Neural cell (in vitro differentiated cells): ENCODE data around the gene DCLK3. TPM values are rescaled to one million over a fixed set of nuclear protein-coding genes. Genes with fewer than 3 reads are reported as not detected.

Source experiments
- H2AFZ ChIP-seq: fragments of 200-600, 300-800 bp; sonication (generic), shearing (Covaris generic); 2 replicates; pipeline ENCODE4 v1.6.0; 2014; ENCODE audit warnings: low read depth, mild to moderate bottlenecking, antibody characterized with exemption, low read length, moderate library complexity
- H3F3A ChIP-seq: fragments of 200-600 bp; shearing (Covaris generic); 2 replicates; pipeline ENCODE4 v1.6.1; 2016; ENCODE audit warnings: mild to moderate bottlenecking, moderate library complexity, mixed read lengths, antibody characterized with exemption, low read length; ENCODE audit not compliant: insufficient read depth, poor library complexity, severe bottlenecking
- H3K27ac ChIP-seq: fragments of 200-600, 300-800 bp; sonication (generic), shearing (Covaris generic); 2 replicates; pipeline ENCODE4 v1.5.1; 2014; ENCODE audit warnings: mild to moderate bottlenecking, low read length, moderate library complexity
- H3K27me3 ChIP-seq: fragments of 300-800, 200-600 bp; sonication (generic), shearing (Covaris generic); 2 replicates; pipeline ENCODE4 v1.6.0; 2014; ENCODE audit warnings: mild to moderate bottlenecking, low read depth, low read length, moderate library complexity; ENCODE audit not compliant: insufficient read depth
- H3K36me3 ChIP-seq: fragments of 300-800, 200-600 bp; sonication (generic), shearing (Covaris generic); 2 replicates; pipeline ENCODE4 v1.5.1; 2014; ENCODE audit warnings: mild to moderate bottlenecking, antibody characterized with exemption, low read length, moderate library complexity; ENCODE audit not compliant: insufficient read depth
- H3K4me2 ChIP-seq: fragments of 300-800, 200-600 bp; sonication (generic), shearing (Covaris generic); 2 replicates; pipeline ENCODE4 v1.6.0; 2014; ENCODE audit warnings: mild to moderate bottlenecking, low read length
- H3K4me3 ChIP-seq: fragments of 300-800, 200-600 bp; sonication (generic), shearing (Covaris generic); 2 replicates; pipeline ENCODE4 v1.5.1; 2014; ENCODE audit warnings: mild to moderate bottlenecking, low read length, moderate library complexity
- H3K79me2 ChIP-seq: fragments of 200-600 bp; shearing (Covaris generic); replicated peaks from 2 replicates; pipeline ENCODE4 v1.6.0; 2014; ENCODE audit warnings: mild to moderate bottlenecking, low read length, moderate library complexity; ENCODE audit not compliant: insufficient read depth
- H3K9ac ChIP-seq: fragments of 300-800, 200-600 bp; sonication (generic), shearing (Covaris generic); 2 replicates; pipeline ENCODE4 v1.6.1; 2016; ENCODE audit warnings: mild to moderate bottlenecking, low read length, mixed read lengths
- H3K9me2 ChIP-seq: fragments of 200-600 bp; shearing (Covaris generic); 2 replicates; pipeline ENCODE4 v1.6.1; 2016; ENCODE audit warnings: mild to moderate bottlenecking, low read length, mixed read lengths; ENCODE audit not compliant: insufficient read depth
- H3K9me3 ChIP-seq: fragments of 200-600, 300-800 bp; sonication (generic), shearing (Covaris generic); 2 replicates; pipeline ENCODE4 v1.6.1; 2016; ENCODE audit warnings: mild to moderate bottlenecking, mixed run types, low read length, moderate library complexity, mixed read lengths
- H4K20me1 ChIP-seq: fragments of 200-600 bp; shearing (Covaris generic); 2 replicates; pipeline ENCODE4 v1.6.1; 2016; ENCODE audit warnings: mild to moderate bottlenecking, mixed run types; ENCODE audit not compliant: insufficient read depth
- EP300 ChIP-seq: fragments of 450-650 bp; conservative IDR thresholded peaks from 2 replicates; pipeline ENCODE4 v1.6.1; 2014; ENCODE audit warnings: antibody characterized with exemption, mild to moderate bottlenecking, moderate library complexity; ENCODE audit not compliant: poor library complexity, severe bottlenecking
- EZH2 ChIP-seq: fragments of 200-600, 300-800 bp; shearing (Covaris generic), sonication (generic); IDR thresholded peaks from 2 replicates; pipeline ENCODE4 v1.6.1; 2014; ENCODE audit warnings: antibody characterized with exemption, low read length, borderline replicate concordance, mild to moderate bottlenecking; ENCODE audit not compliant: insufficient read depth, poor library complexity, severe bottlenecking
- MXI1 ChIP-seq: fragments of 450-650 bp; conservative IDR thresholded peaks from 2 replicates; pipeline ENCODE4 v1.6.1; 2014; ENCODE audit warnings: antibody characterized with exemption, mild to moderate bottlenecking; ENCODE audit not compliant: poor library complexity, severe bottlenecking
- POLR2AphosphoS5 ChIP-seq: IDR thresholded peaks from 2 replicates; pipeline ENCODE4 v1.6.1; 2012
- RAD21 ChIP-seq: fragments of 450-650 bp; conservative IDR thresholded peaks from 2 replicates; pipeline ENCODE4 v1.6.1; 2014; ENCODE audit warnings: antibody characterized with exemption, mild to moderate bottlenecking, moderate library complexity
- REST ChIP-seq: IDR thresholded peaks from 2 replicates; pipeline ENCODE4 v1.6.1; 2012; ENCODE audit warnings: borderline replicate concordance
- SMC3 ChIP-seq: fragments of 450-650 bp; conservative IDR thresholded peaks from 2 replicates; pipeline ENCODE4 v1.6.1; 2014; ENCODE audit warnings: antibody characterized with exemption, mild to moderate bottlenecking, moderate library complexity; ENCODE audit not compliant: poor library complexity
- TAF1 ChIP-seq: IDR thresholded peaks from 2 replicates; pipeline ENCODE4 v1.6.1; 2012; ENCODE audit warnings: low read depth
- polyA plus RNA-seq: library from polyadenylated mRNA; depleted of rRNA; stranded (reverse); fragments of >200 nt; gene quantifications from 2 replicates; pipeline ENCODE4 v1.2.3, GENCODE V29; 2014
- TF ChIP-seq, protein P1 (sequence below): fragments of 450-650 bp; IDR thresholded peaks from 2 replicates; pipeline ENCODE4 v1.5.1; 2014; ENCODE audit warnings: antibody characterized with exemption, mild to moderate bottlenecking, moderate library complexity; ENCODE audit not compliant: poor library complexity, severe bottlenecking

DCLK3 gene
- polyA plus RNA-seq, 1 donor from 2014 or later, result 1.5 TPM

GRCh38 chr3:36677331-36678007, 86.9 kb downstream of the DCLK3 start:
- Histone ChIP-seq H3K9me2 (no peaks in the 10 kb centered on the region), H2AFZ (no peak overlapping the region), H3K27ac (no peak overlapping the region), H3K27me3 (no peaks in the 10 kb centered on the region), H3K9me3 (peaks cover 5% of the 10 kb centered on the region), H3K79me2 (no peaks in the 10 kb centered on the region), H3K9ac (no peak overlapping the region), H3K36me3 (no peaks in the 10 kb centered on the region), H3K4me3 (no peak overlapping the region), H3F3A (no peaks in the 10 kb centered on the region), H4K20me1 (no peaks in the 10 kb centered on the region), H3K4me2 (no peak overlapping the region)
- no peak for TF ChIP-seq REST
- no peak for TF ChIP-seq POLR2AphosphoS5
- TF ChIP-seq SMC3, result no peak
- no peak for TF ChIP-seq TAF1
- TF ChIP-seq RAD21, result no peak
- TF ChIP-seq MXI1, result no peak
- TF ChIP-seq, protein P1, sequence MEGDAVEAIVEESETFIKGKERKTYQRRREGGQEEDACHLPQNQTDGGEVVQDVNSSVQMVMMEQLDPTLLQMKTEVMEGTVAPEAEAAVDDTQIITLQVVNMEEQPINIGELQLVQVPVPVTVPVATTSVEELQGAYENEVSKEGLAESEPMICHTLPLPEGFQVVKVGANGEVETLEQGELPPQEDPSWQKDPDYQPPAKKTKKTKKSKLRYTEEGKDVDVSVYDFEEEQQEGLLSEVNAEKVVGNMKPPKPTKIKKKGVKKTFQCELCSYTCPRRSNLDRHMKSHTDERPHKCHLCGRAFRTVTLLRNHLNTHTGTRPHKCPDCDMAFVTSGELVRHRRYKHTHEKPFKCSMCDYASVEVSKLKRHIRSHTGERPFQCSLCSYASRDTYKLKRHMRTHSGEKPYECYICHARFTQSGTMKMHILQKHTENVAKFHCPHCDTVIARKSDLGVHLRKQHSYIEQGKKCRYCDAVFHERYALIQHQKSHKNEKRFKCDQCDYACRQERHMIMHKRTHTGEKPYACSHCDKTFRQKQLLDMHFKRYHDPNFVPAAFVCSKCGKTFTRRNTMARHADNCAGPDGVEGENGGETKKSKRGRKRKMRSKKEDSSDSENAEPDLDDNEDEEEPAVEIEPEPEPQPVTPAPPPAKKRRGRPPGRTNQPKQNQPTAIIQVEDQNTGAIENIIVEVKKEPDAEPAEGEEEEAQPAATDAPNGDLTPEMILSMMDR, result no peak
- TF ChIP-seq EZH2, result no peak
- TF ChIP-seq EP300, result no peak

DNA sequence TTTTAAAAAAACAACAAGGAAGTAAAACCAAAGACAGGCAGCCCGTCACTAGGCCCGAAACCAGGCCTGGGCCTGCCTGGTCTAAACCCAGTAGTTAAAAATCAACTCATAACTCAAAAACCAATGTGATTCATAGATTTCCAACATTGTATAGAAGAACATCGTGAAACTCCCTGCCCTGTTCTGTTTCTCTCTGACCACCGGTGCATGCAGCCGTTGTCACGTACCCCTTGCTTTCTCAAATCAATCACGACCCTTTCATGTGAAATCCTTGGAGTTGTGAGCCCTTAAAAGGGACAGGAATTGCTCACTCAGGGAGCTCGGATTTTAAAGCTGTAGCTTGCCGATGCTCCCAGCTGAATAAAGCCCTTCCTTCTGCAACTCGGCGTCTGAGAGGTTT, 89.5 kb downstream of the DCLK3 start:
- Histone ChIP-seq H3K27me3 (no peaks in the 10 kb centered on the region), H3F3A (no peaks in the 10 kb centered on the region), H3K27ac (no peak overlapping the region), H3K4me3 (no peak overlapping the region), H3K36me3 (no peaks in the 10 kb centered on the region), H2AFZ (no peak overlapping the region), H3K9me2 (no peaks in the 10 kb centered on the region), H4K20me1 (no peaks in the 10 kb centered on the region), H3K9ac (no peak overlapping the region), H3K79me2 (no peaks in the 10 kb centered on the region), H3K4me2 (no peak overlapping the region), H3K9me3 (peaks cover 5% of the 10 kb centered on the region)
- TF ChIP-seq TAF1, result no peak
